ENCODE measurements around the gene RNF44. TPM values are rescaled to one million over a fixed set of nuclear protein-coding genes. Genes with fewer than 3 reads are reported as not detected.
A peak's percentile ranks its signal among the peaks of the same experiment; 100 is the strongest.

Gene RNF44
- total RNA-seq, 3 donors from 2014 or later (not counting 1 experiment from before 2014, with no cell fraction given): 297 to 394 (median 359) TPM

DNA sequence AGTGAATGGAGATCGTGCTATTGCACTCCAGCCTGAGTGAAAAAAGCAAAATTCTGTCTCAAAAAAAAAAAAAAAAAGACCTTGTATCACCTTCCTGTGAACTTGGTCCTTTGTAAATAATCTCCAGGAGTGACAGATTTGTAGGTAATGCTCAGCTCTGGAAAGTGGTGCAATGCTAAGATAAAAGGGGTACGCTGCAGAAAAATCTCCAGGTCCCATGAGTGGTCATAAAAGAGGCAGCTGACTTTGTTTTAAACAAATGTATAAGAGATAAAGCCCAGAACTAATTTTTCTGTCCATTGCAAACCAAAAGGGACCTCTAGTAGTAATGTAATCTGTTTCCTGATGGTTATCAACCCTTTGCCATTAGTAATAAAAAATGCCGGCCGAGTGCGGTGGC, 33.7 kb downstream of the RNF44 start:
- Mint-ChIP-seq H3K36me3 (peaks cover 26% of the 10 kb centered on the region), H3K9me3 (no peaks in the 10 kb centered on the region), H3K4me3 (no peak overlapping the region), H3K27ac (no peak overlapping the region), H3K27me3 (ENCODE audit: low read depth in 2 of 2) (no peaks in the 10 kb centered on the region), H3K4me1 (peaks cover 0 to 9% of the 10 kb centered on the region in 2 donors)
- Histone ChIP-seq H3K4me3 (ENCODE audit: low read length) (no peak overlapping the region), H3K9me3 (ENCODE audit: control insufficient read depth, insufficient read depth, low read length) (no peaks in the 10 kb centered on the region), H3K27me3 (ENCODE audit: control insufficient read depth, insufficient read depth, low read length) (no peaks in the 10 kb centered on the region), H3K36me3 (ENCODE audit: control insufficient read depth, insufficient read depth, low read length) (peaks cover 60% of the 10 kb centered on the region), H3K4me1 (ENCODE audit: control insufficient read depth, insufficient read depth, low read length) (no peaks in the 10 kb centered on the region), H3K27ac (ENCODE audit: low read length) (no peak overlapping the region)
- ATAC-seq: no peak
- intact Hi-C loops (cut with micrococcal nuclease): no loop called here
- TF ChIP-seq, protein P1, sequence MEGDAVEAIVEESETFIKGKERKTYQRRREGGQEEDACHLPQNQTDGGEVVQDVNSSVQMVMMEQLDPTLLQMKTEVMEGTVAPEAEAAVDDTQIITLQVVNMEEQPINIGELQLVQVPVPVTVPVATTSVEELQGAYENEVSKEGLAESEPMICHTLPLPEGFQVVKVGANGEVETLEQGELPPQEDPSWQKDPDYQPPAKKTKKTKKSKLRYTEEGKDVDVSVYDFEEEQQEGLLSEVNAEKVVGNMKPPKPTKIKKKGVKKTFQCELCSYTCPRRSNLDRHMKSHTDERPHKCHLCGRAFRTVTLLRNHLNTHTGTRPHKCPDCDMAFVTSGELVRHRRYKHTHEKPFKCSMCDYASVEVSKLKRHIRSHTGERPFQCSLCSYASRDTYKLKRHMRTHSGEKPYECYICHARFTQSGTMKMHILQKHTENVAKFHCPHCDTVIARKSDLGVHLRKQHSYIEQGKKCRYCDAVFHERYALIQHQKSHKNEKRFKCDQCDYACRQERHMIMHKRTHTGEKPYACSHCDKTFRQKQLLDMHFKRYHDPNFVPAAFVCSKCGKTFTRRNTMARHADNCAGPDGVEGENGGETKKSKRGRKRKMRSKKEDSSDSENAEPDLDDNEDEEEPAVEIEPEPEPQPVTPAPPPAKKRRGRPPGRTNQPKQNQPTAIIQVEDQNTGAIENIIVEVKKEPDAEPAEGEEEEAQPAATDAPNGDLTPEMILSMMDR (IDR thresholded peaks at IDR 0.05): no peak
- WGBS (ENCODE audit: insufficient coverage): 98% methylated on average over 5 of the region's 5 CpGs
- no peak for DNase-seq

DNA sequence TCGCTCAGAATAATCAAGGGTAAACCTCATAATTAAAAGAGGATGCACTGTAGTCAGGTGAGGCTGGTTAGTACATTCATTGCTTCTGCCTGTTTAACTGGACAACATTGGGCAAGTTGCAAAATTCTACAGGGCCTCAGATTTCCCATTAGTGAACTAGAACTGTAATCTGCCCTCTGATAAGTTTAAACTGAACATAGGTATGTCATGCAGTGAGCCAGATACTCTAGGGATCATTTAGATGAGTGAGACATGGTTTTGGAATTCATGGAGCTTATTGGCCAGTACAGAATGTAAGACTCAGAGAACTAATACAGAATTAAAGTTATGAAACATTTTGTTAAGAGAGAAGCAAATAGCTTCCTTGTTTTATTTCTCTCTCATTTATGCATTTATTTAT, 35.9 kb downstream of the RNF44 start:
- TF ChIP-seq, protein P1 (IDR thresholded peaks at IDR 0.05): no peak
- peaks cover 54% of the 10 kb centered on the region for H3K36me3 ChIP-seq (ENCODE audit: control insufficient read depth, insufficient read depth, low read length)
- no peaks in the 10 kb centered on the region for H3K27me3 ChIP-seq (ENCODE audit: control insufficient read depth, insufficient read depth, low read length)
- WGBS (ENCODE audit: insufficient coverage): 100% methylated on average over 1 of the region's 1 CpG
- H3K4me1 ChIP-seq (ENCODE audit: control insufficient read depth, insufficient read depth, low read length): no peaks in the 10 kb centered on the region
- no peak overlapping the region for H3K4me3 ChIP-seq (ENCODE audit: low read length)
- no peak overlapping the region for H3K4me3 Mint-ChIP-seq
- no peaks in the 10 kb centered on the region for H3K27me3 Mint-ChIP-seq (ENCODE audit: low read depth in 2 of 2)
- peaks cover 31% of the 10 kb centered on the region for H3K36me3 Mint-ChIP-seq
- ATAC-seq (no peak), DNase-seq (no peak)
- no peaks in the 10 kb centered on the region for H3K9me3 Mint-ChIP-seq
- H3K27ac ChIP-seq (ENCODE audit: low read length): no peak overlapping the region
- peaks cover 0 to 14% of the 10 kb centered on the region in 2 donors for H3K4me1 Mint-ChIP-seq
- H3K9me3 ChIP-seq (ENCODE audit: control insufficient read depth, insufficient read depth, low read length): no peaks in the 10 kb centered on the region
- intact Hi-C loops (cut with micrococcal nuclease): no loop called here
- no peak overlapping the region for H3K27ac Mint-ChIP-seq

DNA sequence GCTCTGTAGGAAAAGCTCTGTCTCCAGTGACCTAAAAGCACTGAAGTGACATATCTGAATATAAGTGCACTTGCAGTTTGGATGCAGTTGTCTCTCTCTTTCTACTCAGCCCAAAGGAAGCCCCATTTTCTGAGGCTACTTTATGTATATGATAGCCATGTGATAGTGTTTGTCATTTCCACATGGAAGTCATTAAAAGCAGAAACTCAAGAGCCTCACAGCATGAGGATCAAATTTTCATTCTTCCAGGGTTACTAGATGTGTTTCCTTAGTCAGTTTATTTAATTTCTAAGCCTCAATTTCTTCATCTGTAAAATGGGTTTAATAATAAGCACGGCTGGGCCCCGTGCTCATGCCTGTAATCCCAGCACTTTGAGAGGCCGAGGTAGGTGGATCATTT, 36.7 kb downstream of the RNF44 start:
- H3K36me3 ChIP-seq (ENCODE audit: control insufficient read depth, insufficient read depth, low read length): peaks cover 61% of the 10 kb centered on the region
- H3K4me3 ChIP-seq (ENCODE audit: low read length): no peak overlapping the region
- TF ChIP-seq, protein P1 (IDR thresholded peaks at IDR 0.05): no peak
- Mint-ChIP-seq H3K4me3 (no peak overlapping the region), H3K9me3 (no peaks in the 10 kb centered on the region), H3K36me3 (peaks cover 31% of the 10 kb centered on the region), H3K4me1 (peaks cover 0 to 14% of the 10 kb centered on the region in 2 donors), H3K27me3 (ENCODE audit: low read depth in 2 of 2) (no peaks in the 10 kb centered on the region), H3K27ac (no peak overlapping the region)
- H3K9me3 ChIP-seq (ENCODE audit: control insufficient read depth, insufficient read depth, low read length): no peaks in the 10 kb centered on the region
- DNase-seq (no peak), ATAC-seq (no peak)
- 100% methylated on average over 1 of the region's 3 CpGs for WGBS (ENCODE audit: insufficient coverage)
- intact Hi-C loops (cut with micrococcal nuclease): no loop called here
- H3K27me3 ChIP-seq (ENCODE audit: control insufficient read depth, insufficient read depth, low read length): no peaks in the 10 kb centered on the region
- no peaks in the 10 kb centered on the region for H3K4me1 ChIP-seq (ENCODE audit: control insufficient read depth, insufficient read depth, low read length)
- H3K27ac ChIP-seq (ENCODE audit: low read length): no peak overlapping the region

DNA sequence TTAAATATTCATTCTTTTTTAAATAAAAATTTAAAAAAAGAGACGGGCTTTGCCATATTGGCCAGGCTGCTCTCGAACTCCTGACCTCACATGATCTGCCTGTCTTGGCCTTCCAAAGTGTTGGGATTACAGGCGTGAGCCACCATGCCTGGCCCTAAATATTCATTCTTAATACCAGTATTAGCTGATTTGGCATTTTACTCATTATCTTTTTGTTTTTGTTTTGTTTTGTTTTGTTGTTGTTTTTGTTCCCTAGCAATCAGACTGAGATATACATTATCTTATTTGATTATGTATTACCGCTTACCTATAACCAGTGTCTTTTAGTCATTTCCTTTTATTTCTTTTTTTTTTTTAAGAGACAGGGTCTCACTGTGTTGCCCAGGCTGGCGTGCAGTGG, 37.9 kb downstream of the RNF44 start:
- H3K27me3 Mint-ChIP-seq (ENCODE audit: low read depth in 2 of 2): no peaks in the 10 kb centered on the region
- H3K4me1 ChIP-seq (ENCODE audit: control insufficient read depth, insufficient read depth, low read length): no peaks in the 10 kb centered on the region
- H3K4me1 Mint-ChIP-seq: peaks cover 0 to 10% of the 10 kb centered on the region in 2 donors
- no peaks in the 10 kb centered on the region for H3K9me3 ChIP-seq (ENCODE audit: control insufficient read depth, insufficient read depth, low read length)
- H3K9me3 Mint-ChIP-seq: no peaks in the 10 kb centered on the region
- 97% methylated on average over 3 of the region's 5 CpGs for WGBS (ENCODE audit: insufficient coverage)
- peaks cover 64% of the 10 kb centered on the region for H3K36me3 ChIP-seq (ENCODE audit: control insufficient read depth, insufficient read depth, low read length)
- peaks cover 31% of the 10 kb centered on the region for H3K36me3 Mint-ChIP-seq
- no peak overlapping the region for H3K4me3 ChIP-seq (ENCODE audit: low read length)
- TF ChIP-seq, protein P1 (IDR thresholded peaks at IDR 0.05): no peak
- ATAC-seq (no peak), DNase-seq (no peak)
- peak overlapping the region in 1 of 2 donors; percentile 21 for H3K27ac Mint-ChIP-seq
- H3K27me3 ChIP-seq (ENCODE audit: control insufficient read depth, insufficient read depth, low read length): no peaks in the 10 kb centered on the region
- intact Hi-C loops (cut with micrococcal nuclease): no loop called here
- H3K4me3 Mint-ChIP-seq: no peak overlapping the region
- no peak overlapping the region for H3K27ac ChIP-seq (ENCODE audit: low read length)

Data from natural killer cell (primary cell).